Measurements from ENCODE around the gene UNC93B1. TPM values are rescaled to one million over a fixed set of nuclear protein-coding genes. Genes with fewer than 3 reads are reported as not detected.

Gene UNC93B1
- total and polyA plus RNA-seq, 2 of the 13 experiments (the other 11 are each of a cell fraction or from before 2014, with no cell fraction given), result 8.8 to 18.9 TPM

GRCh38 chr11:68012843-68013610 is 9.1 kb upstream of the UNC93B1 start (continued):
- no peak for TF ChIP-seq MBNL3 (CRISPR knock-in tag; conservative IDR thresholded peaks at IDR 0.05)
- no peak for TF ChIP-seq LCORL (IDR thresholded peaks at IDR 0.05)
- peak; percentile 81 for TF ChIP-seq LCORL (CRISPR knock-in tag; IDR thresholded peaks at IDR 0.05)
- 0 out of 2 replicates have a peak, but pooled peaks have one; percentile 70 for TF ChIP-seq ZKSCAN8 (CRISPR knock-in tag; IDR thresholded peaks at IDR 0.05; ENCODE audit: borderline replicate concordance)
- peak; percentile 100 for TF ChIP-seq CBFB (CRISPR knock-in tag; IDR thresholded peaks at IDR 0.05)
- peak; percentile 67 for TF ChIP-seq MED1 (CRISPR knock-in tag; IDR thresholded peaks at IDR 0.05)
- peak; percentile 82 for TF ChIP-seq HIC2 (CRISPR knock-in tag; IDR thresholded peaks at IDR 0.05; ENCODE audit: low read depth)
- peak; percentile 59; the same call in 1 of the 2 replicates for TF ChIP-seq RFXAP (CRISPR knock-in tag; IDR thresholded peaks at IDR 0.05; ENCODE audit: borderline replicate concordance)
- no peak for TF ChIP-seq TAF15 (IDR thresholded peaks at IDR 0.05; ENCODE audit: low read depth, low read length, poor library complexity, severe bottlenecking)
- TF ChIP-seq ZMAT5 (CRISPR knock-in tag; IDR thresholded peaks at IDR 0.05; ENCODE audit: borderline replicate concordance, low read depth), result no peak
- TF ChIP-seq ZFY (CRISPR knock-in tag; IDR thresholded peaks at IDR 0.05), result peak; percentile 31; the same call in 1 of the 2 replicates
- no peak for TF ChIP-seq GPN1 (CRISPR knock-in tag; IDR thresholded peaks at IDR 0.05; ENCODE audit: borderline replicate concordance)
- peak; percentile 83 for TF ChIP-seq DPF2 (CRISPR knock-in tag; IDR thresholded peaks at IDR 0.05; ENCODE audit: borderline replicate concordance, low read depth)
- TF ChIP-seq AHR (CRISPR knock-in tag; IDR thresholded peaks at IDR 0.05), result no peak
- TF ChIP-seq SPEN (CRISPR knock-in tag; IDR thresholded peaks at IDR 0.05; ENCODE audit: low read depth), result no peak
- no peak for TF ChIP-seq ZNF724P (CRISPR knock-in tag; IDR thresholded peaks at IDR 0.05; ENCODE audit: borderline replicate concordance)
- TF ChIP-seq CREM (IDR thresholded peaks at IDR 0.05), result peak; percentile 47; the same call in 1 of the 2 replicates
- no peak for TF ChIP-seq CREM (CRISPR knock-in tag; IDR thresholded peaks at IDR 0.05)
- TF ChIP-seq MAX (IDR thresholded peaks at IDR 0.05), result peak; percentile 36; the same call in 1 of the 2 replicates
- TF ChIP-seq ZBTB20 (CRISPR knock-in tag; IDR thresholded peaks at IDR 0.05; ENCODE audit: borderline replicate concordance, low read depth), result 0 out of 2 replicates have a peak, but pooled peaks have one; percentile 13
- no peak for TF ChIP-seq GLMP (CRISPR knock-in tag; IDR thresholded peaks at IDR 0.05; ENCODE audit: borderline replicate concordance)
- no peak for TF ChIP-seq RAD21 (CRISPR knock-in tag; IDR thresholded peaks at IDR 0.05)
- peak; percentile 86 for TF ChIP-seq ZNF687 (CRISPR knock-in tag; IDR thresholded peaks at IDR 0.05)
